HepG2 (cell line): ENCODE results near the gene U2AF2.

Experiments
- ATF1 ChIP-seq: IDR thresholded peaks from 2 replicates; pipeline ENCODE4 v1.6.1; 2016; ENCODE audit warnings: mild to moderate bottlenecking, control low read depth
- CTCF ChIP-seq: sonication (generic); formaldehyde crosslinking; IDR thresholded peaks from 2 replicates; pipeline ENCODE4 v1.5.0; 2020; ENCODE audit warnings: mild to moderate bottlenecking, missing genetic modification reagents, moderate library complexity
- HOXA9 ChIP-seq: sonication (generic); formaldehyde crosslinking; IDR thresholded peaks from 2 replicates; pipeline ENCODE4 v1.8.1; 2022; ENCODE audit warnings: missing genetic modification reagents, mild to moderate bottlenecking, moderate library complexity, borderline replicate concordance
- NCOA1 ChIP-seq: sonication (generic); formaldehyde crosslinking; IDR thresholded peaks from 2 replicates; pipeline ENCODE4 v1.9.0; 2021; ENCODE audit warnings: missing genetic modification reagents
- NR2F1 ChIP-seq, 2 experiments: fragments of 450-650 bp in 1 of 2; formaldehyde crosslinking in 1 of 2; IDR thresholded peaks; 2 replicates each; pipeline versions ENCODE4 v1.5.0 to v1.6.1; 2016 to 2020; ENCODE audit warnings: mild to moderate bottlenecking in 1 of 2, missing compliant biosample characterization in 1 of 2, missing genetic modification reagents in 1 of 2, moderate library complexity in 1 of 2
- RBM39 ChIP-seq: fragments of 200-400 bp; formaldehyde crosslinking; IDR thresholded peaks from one replicate; pipeline ENCODE4 v1.6.1; 2018; ENCODE audit warnings: antibody characterized with exemption, mild to moderate bottlenecking, low read depth, low read length; ENCODE audit not compliant: poor library complexity, severe bottlenecking
- TCF7 ChIP-seq: sonication (generic); IDR thresholded peaks from 2 replicates; pipeline ENCODE4 v1.6.1; 2016; ENCODE audit warnings: antibody characterized with exemption, low read depth
- TOE1 ChIP-seq: sonication (generic); formaldehyde crosslinking; IDR thresholded peaks from 2 replicates; pipeline ENCODE4 v1.4.0; 2020; ENCODE audit warnings: mild to moderate bottlenecking, missing genetic modification reagents

GRCh38 chr19:55650126-55650557 lies 4.7 kb upstream of the U2AF2 start:
- TF ChIP-seq TOE1 (CRISPR knock-in tag) (no peak), RBM39 (no peak), TCF7 (no peak), HOXA9 (CRISPR knock-in tag) (no peak), CTCF (no peak), ATF1 (CRISPR knock-in tag) (no peak), NR2F1 (CRISPR knock-in tag; IDR thresholded peaks at IDR 0.05) (no peak), NCOA1 (CRISPR knock-in tag) (no peak)
